GM21381 (cell line): ENCODE results near the gene SMC4.
"Not testable (repeated sequence)": the region's sequence is repeated elsewhere in the genome, so short reads cannot be mapped to it uniquely, and the experiment has no call there.

ENCODE experiments used
- ATAC-seq: cut with Tn5 transposase; IDR thresholded peaks from one replicate; pipeline ENCODE4 v1.9.1; 2021; ENCODE audit warnings: mild to moderate bottlenecking, moderate library complexity; ENCODE audit not compliant: unreplicated experiment

Gene SMC4

DNA sequence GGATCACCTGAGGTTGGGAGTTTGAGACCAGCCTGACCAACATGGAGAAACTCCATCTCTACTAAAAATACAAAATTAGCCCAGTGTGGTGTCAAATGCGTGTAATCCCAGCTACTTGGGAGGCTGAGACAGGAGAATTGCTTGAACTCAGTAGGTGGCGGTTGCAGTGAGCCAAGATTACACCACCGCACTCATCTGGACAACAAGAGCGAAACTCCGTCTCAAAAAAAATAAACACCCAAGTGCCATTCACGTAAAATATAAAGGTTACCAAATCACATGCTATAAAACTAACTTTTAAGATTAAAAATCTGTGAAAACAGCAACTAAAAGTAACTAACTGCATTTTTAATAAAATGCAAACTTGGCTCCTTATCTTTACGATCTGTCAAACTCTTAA lies 41.2 kb downstream of the SMC4 start:
- no peak for ATAC-seq

DNA sequence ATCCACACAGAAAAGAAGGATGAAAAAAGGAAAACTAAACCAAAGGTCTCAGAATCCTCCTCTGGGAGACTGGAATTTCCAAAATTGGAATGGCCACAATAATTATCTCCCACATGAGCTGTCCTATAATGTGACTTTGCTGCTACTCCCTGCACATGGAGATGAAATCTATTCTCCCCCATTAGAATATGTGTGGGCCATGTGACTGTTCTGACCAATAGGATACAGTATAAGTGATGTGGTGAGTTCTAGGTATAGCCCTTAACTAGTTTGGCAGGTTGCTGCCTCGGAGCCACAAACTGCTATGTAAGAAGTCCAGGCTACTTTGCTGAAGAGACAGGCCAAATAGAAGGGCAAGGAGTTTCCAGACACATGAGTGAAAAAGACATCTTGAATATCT lies 45.0 kb downstream of the SMC4 start:
- no peak for ATAC-seq

DNA sequence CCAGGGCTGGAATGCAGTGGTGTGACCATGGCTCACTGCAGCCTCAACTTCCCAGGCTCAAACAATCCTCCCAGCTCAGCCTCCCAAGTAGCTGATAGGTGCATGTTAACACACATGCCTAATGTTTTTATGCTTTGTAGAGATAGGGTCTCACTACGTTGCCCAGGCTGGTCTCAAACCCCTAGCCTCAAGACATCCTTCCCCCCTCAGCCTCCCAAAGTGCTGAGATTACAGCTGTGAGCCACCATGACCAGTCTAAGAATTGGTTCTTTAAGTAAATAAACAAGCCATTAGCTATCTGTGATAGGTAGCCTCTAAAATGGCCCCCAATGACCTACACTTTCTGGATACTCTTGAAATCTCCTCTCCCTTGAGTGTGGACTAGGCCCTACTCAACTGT lies 46.4 kb downstream of the SMC4 start:
- ATAC-seq = no peak

DNA sequence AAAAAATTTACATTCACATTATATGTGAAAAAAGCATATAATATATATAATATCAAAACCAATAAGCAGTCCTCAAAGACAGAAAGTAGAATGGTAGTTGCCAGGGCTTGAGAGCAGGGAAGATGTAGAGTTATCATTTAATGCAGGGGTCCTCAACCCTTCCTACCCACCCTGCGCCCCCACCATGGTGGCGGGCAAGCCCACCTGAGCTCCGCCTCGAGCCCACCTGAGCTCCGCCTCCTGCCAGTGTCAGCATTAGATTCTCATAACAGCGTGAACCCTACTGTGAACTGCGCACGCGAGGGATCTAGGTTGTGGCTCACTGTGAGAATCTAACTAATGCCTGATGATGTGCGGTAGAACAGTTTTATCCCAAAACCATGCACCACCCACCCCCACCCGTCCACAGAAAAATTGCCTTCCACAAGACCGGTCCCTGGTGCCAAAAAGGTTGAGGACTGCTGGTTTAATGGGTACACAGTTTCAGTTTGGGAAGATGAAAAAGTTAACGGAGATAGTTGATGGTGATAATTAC lies 47.1 kb downstream of the SMC4 start:
- ATAC-seq = no peak

DNA sequence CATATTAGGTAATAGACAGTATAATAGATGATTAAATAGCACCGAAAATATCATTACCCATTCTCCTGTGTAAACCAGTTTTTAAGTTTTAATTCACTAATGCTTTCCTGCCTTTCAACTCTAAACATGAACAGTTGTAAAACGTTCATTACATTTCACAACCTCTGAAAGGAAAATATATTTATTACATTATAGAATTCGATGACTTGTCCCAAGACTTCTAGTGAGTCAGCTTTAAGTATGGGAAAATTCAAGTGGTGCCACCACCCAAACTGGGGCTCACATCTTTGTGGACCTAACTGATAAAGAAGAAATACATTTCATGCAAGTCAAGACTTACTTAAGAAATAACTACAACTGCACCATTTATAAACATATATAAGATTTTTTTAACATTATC lies 48.1 kb downstream of the SMC4 start:
- ATAC-seq = no peak

DNA sequence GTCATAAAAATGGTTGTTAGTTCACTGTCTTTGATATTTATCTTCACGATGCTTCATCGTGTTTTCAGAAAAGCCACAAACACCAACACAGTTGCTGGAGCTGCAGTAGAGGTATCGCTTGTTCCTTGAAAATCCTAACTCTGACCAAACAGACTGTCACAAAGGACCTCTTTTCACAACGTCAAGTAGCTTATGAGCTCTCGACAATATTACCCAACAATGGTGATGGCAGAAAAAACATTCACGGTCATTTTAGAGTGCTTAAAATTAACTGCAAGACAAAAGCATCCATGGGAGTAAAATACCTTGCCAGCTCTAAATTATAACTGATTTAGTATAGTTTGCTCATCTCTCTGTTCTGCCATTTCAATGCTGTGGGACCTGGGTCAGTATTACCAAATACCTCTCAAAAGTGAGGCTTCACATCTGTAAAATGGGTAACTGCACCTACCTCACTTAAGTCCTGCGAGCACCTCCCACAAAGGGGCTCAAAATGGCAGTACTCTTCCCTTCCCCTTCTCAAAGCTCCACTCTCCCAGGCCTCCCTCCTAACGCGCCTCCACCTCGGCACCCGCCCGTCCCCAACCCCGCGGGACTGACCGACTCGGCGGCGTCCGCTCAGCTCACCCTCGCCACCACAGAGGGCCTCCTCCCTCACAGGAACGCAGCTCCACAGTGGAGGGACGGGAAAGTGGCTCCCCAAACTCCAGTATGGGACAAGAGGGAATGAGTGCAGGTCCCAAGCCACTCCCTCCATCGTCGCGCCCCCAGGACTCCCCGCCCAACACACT lies 49.6 kb downstream of the SMC4 start:
- peak; percentile 43 for ATAC-seq

DNA sequence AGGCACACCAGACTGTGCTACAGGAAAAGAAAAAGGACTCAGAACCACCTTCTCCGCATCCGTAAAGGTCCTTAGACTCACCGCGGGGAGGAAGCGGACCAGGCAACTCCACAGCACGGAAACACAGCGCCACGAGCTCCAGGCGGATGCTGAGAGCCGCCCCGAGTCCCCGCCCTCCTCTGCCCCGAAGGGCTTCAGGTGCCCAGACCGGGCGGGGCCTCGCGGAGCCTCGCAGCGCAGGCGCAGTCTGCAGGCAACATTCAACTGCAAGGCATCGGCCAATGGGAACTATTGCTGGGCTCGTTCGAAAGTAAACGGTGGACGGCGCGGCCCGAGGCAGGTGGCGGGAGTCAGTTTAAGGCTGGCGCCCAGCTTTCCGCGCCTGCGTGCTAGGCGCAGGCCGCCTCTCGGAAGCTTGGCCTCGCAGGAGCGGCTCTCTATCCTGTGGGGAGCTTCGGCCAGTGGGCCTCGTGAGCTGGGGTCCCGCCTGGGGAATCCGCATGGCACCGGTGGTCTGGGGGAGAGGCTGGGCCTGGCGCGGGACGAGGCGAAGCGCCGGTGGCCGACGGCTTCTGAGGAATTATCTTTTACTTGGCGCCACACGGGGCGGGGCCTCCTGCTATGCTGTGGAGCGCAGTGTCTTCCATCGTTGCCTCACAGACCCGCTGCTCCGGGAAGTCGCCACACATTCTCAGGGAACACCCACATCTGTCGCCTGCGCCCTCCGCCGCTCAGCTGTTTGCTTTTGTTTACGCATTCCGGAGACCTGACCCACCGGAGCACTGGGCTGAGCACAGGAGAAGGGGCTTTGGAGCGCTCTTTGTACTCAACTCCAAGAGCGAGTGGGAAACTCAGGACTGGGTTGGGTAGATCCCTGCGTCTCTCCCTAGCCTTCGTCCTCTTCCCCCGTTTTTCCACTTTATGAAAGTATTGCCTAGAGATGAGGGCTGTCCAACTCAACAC lies 50.5 kb downstream of the SMC4 start, which contains the start of gene TRIM59:
Gene TRIM59 (minus strand): TSS at position 151 of the 963 bp plus-strand sequence. CDS start 10,603 bp downstream, outside the sequence.
- ATAC-seq = peak; percentile 94

DNA sequence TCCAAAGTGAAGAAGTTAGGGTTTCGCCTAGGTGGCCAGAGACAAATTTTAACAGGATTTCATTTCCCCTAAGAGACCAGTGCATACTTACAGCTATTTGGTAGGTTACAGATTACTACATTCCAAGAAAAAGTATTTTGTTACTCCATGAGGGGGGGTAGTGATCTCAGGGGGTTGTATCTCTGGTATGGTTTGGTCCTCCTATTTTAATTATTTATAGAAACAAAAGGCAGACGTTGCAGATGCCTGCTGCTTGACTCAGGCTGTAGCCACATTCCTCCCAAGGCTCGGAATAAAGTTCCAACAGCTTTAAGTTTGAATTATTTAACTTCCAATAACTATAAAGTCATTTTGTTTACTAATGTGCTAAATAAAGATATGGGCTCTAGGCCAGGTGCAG lies 51.4 kb downstream of the SMC4 start:
- no peak for ATAC-seq

DNA sequence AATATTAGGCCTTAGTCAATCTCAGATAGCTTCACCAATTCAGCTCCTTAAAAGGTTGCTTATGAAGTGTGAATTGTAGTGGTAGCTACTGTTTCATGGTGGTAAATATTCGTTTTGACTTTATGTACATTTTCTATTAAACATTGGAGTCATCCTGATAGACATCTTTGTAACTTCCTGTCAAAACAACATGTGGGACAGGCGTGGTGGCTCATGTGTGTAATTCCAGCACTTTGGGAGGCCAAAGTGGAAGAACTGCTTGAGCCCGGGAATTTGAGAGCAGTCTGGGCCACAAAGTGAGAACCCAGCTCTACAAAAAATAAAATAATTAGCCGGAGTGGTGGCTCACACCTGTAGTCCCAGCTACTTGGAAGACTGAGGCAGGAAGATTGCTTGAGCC lies 52.2 kb downstream of the SMC4 start:
- no peak for ATAC-seq

DNA sequence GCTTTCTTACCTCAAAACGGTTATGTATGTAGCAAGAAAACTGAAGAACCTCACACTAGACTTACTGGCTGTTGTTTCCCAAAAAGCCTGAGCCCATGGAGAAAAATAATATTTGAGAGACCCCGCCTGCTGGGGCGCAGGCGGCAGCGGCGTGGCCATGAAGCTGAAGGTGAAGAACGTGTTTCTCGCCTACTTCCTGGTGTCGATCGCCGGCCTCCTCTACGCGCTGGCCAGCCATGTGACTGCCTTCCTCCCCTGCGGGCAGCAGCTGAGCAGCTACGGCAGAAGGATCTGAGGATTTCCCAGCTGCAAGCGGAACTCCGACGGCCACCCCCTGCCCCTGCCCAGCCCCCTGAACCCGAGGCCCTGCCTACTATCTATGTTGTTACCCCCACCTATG lies 52.8 kb downstream of the SMC4 start:
- not testable (repeated sequence) for ATAC-seq

DNA sequence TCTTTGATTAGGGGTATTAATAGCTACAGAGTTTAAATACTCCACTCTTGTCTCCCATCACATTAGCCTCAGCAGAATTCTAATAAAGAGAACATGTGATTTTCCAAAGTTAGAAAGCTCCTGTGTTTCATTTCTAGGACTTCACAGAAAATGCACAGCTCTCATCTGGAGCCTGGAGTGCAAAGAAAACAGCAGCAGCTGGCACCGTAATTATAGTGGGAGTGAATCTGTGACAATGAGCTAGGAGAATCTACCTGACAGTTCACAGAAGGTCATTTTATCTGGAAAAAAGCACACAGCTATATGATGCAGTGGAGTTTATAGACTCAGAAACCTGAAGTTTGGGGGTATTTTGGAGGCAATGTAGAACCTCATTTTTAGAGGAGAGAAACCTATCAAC lies 55.5 kb downstream of the SMC4 start:
- no peak for ATAC-seq

DNA sequence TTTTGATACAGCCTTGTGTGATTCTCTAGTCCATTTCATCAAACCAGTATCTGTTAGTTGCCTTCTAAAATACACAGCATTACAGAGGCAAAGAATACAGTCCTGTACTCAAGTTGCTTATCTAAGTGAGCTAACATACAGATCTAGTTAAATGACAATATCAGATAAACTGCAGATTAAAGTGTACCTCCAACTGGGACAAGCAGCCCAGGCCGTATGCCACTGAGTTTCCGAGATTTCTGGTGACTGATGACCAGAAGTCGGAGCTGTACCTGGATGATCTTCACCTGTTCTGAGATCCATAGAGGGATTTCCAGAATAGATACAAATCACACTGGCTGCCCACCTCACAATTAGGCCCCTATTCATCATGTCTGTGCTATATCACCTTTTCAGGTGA lies 56.4 kb downstream of the SMC4 start:
- ATAC-seq = no peak

DNA sequence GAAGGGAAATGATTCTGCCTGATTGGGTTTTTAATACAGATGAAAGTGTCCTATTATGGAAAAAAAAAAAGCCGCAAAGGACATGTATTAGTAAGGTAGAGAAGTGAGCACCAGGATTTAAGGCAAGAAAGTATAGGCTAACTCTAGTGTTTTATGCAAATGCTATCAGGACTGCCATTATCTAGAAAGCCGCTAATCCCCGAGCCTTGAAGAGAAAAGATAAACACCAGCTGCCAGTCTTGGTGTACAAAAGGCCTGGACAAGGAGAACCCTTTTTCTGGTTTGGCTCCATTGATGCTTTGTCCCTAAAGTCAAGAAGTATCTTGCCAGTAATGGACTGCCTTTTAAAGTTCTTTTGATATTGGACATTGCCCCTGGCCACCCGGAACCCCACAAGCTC lies 58.7 kb downstream of the SMC4 start:
- no peak for ATAC-seq

DNA sequence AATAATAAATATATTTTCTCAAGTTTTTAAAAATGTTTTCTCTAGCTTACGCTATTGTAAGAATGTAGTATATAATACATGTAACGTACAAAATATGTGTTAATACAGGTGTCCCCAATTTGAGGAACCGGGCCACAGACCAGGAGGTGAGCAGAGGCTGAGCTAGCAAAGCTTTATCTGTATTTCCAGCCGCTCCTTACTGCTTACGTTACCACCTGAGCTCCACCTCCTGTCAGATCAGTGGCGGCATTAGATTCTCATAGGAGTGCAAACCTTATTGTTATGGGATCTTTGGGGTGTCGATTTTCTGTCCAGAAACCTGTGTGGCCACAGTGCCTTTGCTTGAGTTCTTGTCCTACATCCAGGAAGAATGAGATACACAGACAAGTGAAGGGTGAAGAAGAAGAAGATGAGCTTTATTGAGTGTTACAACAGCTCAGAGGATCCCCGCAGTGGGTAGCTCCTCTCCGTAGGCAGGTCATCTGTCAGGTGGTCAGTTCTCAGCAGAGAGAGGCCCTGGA lies 60.1 kb downstream of the SMC4 start:
- ATAC-seq = no peak

DNA sequence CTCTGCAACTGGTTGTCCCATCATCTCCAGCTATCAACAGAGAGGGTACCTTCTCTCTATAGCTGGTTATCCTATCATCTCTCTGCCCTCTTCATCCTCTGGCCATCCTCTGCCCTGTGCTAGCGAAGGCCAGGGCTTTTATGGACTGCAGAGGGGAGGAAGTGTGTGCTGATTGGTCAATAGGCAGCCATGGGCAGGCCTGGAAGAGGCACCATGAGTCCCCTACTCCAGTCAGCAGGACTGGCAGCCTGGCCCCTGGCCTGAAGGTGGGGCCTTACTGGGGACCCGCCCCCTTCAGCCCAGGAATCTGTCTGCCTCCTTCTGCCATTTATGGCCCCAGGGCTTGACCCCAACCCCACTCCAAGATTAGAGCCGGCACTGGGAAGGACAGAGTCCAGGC lies 60.6 kb downstream of the SMC4 start:
- no peak for ATAC-seq

DNA sequence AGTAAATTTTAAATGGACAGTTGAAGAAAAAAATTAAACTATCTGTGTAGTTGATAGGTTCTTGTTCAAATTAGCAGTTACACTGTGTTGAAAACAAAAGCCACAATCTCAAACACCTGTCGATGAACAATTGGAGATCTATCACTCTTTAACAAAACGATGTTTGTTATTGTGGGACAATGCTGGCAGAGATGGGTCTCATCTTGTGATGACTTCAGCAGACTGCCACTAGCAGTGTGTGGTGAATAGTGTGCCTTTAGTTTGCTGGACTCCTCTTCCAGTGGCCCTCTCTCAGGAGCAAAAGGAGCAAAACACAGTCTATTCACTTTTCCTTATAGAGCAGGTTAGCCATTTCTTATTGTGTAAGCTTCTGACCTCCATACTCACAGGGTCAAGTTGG lies 64.9 kb downstream of the SMC4 start:
- ATAC-seq = no peak

DNA sequence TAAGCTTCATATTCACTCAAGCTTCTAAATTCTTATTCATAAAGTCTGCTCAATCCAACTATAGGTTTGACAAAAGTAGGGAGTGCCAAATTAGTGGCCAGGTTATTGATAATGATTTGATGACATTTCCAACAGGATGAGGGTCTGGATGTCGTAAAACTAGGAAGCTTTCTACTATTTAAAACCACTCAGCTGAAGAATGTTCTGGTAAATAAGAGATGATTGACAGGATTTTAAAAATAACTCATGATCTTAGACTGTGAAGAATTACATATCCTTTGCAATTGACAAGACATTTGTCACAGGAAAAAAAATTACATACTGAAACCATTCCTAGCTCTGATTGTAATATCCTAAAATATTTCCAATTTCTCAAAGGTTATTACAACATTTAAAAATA lies 65.5 kb downstream of the SMC4 start:
- ATAC-seq = no peak

DNA sequence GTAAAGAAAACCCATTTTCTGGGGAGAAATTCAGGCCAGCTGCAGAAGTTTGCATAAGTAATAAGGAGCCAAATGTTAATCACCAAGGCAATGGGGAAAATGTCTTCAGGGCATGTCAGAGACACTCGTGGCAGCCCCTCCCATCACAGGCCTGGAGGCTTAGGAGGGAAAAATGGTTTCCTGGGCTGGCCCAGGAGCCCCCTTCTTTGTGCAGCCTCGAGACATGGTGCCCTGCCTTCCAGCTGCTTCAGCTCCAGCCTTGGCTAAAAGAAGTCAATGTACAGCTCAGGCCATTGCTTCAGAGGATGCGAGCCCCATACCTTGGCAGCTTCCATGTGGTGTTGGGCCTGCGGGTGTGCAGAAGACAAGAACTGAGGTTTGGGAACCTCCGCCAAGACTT lies 70.7 kb downstream of the SMC4 start:
- ATAC-seq = no peak

DNA sequence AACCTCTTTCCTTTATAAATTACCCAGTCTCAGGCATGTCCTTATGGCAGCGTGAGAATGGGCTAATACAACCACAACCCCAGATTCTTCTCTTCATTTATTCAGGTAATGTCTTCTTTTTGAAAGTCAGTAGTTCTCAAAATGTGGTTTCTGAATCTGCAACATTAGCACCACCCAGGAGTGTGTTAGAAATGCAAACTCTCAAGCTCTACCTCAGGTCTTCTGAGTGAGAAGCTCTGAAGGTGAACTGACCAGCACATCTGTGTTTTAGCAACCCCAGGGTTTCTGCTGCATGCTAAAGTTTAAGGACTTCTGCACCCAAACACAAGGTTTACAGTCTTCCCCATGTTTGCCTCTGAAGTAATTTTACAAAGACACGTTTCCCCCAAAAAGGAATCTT lies 72.4 kb downstream of the SMC4 start:
- ATAC-seq = no peak

DNA sequence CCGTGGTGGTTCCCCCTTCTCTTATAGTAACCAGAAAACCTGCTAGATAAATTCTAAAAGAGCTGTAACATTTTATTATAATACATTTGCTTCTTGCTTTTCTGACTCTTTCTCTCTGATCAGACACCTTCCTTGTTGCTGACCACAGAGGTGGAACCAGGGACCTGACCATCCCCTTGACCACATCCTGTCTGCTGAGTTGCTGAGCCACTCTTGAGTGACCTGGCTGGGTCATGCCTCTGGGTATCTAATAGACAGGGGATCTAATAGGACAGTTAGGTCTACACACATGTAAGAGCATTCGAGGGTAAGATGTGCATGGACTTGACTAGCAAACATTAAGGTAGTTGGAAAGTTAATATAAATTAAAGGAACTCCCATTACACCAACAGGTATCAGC lies 72.9 kb downstream of the SMC4 start:
- ATAC-seq = peak; percentile 81

DNA sequence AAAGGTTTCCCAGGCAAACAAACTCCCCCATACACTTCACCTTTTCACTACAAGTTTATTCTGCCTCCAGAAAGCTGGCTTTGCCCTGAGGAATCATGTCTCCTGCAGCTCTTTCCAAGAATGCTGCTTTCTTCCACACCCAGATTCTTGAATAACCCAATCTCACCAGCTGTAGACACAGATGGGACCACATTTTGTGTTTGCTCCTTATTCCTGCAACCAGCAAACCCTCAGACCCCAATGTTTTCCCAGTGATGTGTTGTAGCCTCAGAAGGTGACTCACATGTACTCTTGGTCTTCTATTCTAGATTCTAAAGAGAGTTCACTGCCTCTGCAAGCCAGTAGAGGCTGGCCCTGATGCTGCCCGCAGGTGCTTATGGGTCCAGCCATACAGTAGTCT lies 73.8 kb downstream of the SMC4 start:
- no peak for ATAC-seq
